Measurements from ENCODE around the gene VSTM1. TPM values are rescaled to one million over a fixed set of nuclear protein-coding genes. Genes with fewer than 3 reads are reported as not detected.

VSTM1 gene
- total RNA-seq, 1 donor from 2014 or later = not detected

DNA sequence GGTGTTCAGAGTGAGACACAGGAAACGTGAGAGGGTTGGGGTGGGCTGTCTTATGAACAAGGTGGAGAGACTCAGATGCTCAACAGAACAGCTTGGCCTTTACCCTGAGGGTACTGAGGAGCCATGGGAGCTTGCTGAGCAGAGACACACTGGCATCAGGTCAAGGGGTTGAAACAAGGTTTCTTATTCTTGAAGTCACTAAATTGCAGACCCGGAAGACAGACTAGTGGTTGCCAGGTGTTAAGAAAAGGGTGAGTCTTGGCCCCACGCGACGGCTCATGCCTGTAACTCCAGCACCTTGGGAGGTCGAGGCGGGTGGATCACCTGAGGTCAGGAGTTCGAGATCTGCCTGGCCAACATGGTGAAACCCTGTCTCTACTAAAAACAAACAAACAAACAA lies 49.8 kb downstream of the VSTM1 start:
- intact Hi-C loops (cut with micrococcal nuclease) = no loop called here

DNA sequence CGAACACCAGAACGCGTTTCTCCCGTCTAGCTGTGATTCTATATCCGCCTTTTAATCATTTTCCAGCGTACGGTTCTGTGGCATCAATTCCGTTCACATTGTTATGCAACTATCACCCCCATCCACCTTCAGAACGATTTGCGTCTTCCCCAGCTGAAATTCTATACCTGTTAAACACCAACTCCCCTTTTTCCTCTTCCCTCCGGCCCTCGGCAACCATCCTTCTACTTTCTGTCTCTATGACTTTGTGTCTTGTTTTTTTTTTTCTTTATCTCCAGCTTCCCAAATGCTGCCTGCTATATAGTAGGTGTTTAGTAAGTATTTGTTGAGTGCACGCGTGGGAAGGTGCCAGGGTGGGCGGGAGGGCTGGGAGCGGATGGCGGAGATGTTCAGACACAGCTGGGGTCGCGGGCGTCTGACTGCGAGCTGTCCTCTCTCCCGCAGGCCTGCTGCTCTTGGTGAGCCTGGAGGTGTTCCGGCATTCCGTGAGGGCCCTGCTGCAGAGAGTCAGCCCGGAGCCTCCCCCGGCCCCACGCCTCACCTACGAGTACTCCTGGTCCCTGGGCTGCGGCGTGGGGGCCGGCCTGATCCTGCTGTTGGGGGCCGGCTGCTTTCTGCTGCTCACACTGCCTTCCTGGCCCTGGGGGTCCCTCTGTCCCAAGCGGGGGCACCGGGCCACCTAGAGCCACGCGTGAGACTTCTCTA lies 52.0 kb downstream of the VSTM1 start:
- intact Hi-C loops (cut with micrococcal nuclease) = no loop called here

DNA sequence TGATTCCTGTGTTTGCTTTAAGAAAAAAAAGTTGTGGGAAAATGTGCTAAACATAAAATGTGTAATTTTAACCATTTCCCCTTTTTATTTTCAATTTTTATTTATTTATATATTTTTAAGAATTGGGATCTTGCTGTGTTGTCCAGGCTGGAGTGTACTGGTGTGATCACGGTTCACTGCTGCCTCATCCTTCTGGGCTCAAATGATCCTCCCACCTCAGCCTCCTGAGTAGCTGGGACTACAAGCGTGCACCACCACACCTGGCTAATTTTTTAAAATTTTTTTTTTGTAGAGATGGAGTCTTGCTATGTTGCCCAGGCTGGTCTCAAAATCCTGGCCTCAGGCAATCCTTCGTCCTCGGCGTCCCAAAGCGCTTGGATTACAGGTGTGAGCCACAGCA lies 53.2 kb downstream of the VSTM1 start:
- intact Hi-C loops (cut with micrococcal nuclease) = no loop called here

DNA sequence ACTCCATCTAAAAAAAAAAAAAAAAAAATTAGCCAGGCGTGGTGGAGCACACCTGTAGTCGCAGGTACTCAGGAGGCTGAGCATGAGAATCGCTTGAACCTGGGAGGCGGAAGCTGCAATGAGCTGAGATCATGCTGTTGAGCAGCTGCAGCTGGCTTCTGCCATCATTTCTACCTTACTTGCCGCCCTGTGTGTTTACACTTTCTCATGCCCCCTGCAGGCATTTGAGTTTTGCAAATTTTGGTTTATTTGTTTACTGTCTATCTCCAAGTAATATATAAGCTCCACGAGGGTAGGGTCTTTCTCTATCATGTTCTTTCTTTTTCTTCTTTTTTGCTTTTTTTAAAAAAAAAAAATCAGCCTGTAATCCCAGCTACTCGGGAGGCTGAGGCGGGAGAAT lies 54.3 kb downstream of the VSTM1 start:
- intact Hi-C loops (cut with micrococcal nuclease) = no loop called here

DNA sequence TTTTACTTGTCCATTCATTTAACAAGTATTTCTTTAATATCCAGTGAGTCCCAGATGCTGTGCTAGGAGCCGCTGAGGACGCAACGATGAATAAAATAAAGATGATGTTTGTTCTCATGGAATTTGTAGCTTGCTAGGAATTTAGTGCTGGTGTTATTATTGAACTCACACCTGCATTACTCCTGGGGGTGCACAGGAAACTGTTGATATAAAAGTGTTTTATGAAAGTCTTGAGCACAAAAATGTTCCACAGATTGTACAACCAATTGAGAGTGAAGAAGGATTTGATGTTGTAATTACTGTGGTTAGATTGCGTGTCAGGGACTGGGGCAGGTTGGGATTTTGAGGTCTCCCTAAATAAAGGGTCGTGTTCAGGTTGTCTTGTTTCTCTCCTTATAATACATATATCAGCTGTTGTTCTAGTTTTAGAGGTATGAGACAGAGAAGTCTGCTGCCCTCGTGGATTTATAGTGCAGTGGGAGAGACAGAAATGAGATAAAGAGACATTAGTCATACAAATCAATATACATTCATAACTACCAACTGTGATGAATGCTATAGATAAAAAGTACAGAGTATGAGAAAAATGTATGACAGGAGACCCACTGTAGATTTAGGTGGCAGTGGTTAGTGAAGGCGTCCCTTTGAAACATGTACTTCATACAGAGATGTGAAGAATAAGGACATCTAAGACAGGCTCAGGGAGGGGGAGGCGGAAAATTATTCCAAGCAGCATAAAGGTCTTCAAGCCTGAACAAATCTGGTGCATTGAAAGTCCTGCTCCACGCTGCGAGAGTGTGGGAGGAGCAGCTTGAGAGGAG lies 61.0 kb downstream of the VSTM1 start:
- intact Hi-C loops (cut with micrococcal nuclease) = no loop called here

DNA sequence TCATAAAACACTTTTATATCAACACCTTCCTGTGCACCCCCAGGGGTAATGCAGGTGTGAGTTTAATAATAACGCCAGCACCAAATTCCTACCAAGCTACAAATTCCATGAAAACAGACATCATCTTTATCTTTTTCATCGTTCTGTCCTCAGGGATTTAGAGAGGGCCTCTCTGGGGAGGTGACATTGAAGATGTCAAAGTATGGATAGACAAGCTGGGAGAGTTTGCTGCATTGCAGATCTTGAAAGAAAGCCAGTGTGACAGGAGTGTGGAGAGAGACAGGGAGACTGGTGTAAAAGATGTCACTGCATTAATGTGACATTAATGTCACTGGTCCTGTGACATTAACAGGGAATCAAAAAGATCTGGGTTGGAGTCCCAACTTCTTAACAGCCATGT lies 62.2 kb downstream of the VSTM1 start:
- intact Hi-C loops (cut with micrococcal nuclease) = no loop called here

DNA sequence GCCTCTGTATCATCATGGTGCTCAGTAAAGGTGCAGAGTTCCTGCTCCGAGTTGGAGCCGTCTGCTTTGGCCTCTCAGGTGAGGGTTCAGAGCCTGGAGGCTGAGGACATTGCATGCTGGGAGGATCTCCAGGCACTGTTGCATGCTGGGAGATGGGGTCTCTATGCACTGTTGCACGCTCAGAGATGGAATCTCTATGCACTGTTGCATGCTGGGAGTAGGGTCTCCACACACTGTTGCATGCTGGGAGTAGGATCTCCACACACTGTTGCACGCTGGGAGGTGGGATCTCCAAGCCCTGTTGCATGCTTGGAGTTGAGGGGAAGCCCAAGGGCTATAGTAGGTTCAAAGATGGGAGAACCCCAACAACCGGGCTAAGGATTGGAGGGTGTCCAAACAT lies 64.0 kb downstream of the VSTM1 start:
- intact Hi-C loops (cut with micrococcal nuclease) = no loop called here

DNA sequence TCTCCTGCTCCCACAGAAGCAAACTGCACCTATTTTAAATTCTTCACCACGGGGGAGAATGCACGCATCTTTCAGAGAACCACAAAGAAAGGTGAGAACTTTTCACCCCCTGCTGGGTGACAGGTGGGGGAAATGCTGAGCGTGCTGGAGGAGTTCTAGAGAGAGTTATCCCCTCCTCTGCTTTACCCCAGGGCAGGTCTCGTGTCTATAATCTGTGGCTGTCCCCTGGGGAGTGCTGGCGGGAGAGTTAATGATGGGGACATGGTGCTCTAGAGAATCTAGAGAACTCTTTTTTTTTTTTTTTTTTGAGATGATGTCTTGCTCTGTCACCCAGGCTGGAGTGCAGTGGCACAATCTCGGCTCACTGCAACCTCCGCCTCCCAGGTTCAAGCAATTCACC lies 65.5 kb downstream of the VSTM1 start:
- intact Hi-C loops (cut with micrococcal nuclease) = no loop called here

DNA sequence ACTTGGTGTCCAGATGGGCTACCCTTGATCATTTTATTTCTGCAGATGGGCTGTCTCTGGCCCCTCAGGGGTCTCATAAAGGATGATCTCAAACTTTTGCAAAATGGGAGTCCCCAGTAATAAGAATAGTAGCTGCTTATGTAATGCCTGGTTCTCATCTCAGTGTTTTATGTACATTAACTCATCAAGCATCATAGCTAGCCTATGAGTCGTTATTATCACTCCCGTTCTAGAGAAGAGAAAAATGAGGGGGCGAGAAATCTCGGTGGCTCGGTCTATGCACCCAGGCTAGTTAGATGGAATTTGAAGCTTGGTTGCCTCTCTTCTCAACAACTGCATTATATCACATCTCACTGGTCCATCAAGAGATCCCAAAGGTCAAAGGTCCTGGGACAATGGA lies 68.9 kb downstream of the VSTM1 start:
- intact Hi-C loops (cut with micrococcal nuclease) = no loop called here

DNA sequence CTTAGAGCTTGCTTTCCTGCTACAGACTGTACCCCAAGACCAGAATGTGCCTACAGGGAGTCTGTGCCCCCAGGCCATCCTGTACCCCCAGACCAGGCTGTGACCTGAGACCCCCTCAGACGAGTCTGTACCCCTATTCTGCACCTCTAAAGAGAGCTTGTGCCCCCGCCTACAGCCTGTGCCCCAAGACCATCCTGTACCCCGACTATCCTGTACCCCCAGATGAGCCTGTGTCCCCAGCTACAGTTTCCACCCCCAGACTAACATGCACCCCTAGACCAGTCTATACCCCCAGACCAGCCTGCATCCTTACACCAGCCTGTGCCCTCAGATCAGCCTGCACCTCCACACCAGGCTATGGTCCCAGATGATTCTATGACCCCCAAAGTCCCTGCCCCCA lies 70.2 kb downstream of the VSTM1 start:
- intact Hi-C loops (cut with micrococcal nuclease) = no loop called here

DNA sequence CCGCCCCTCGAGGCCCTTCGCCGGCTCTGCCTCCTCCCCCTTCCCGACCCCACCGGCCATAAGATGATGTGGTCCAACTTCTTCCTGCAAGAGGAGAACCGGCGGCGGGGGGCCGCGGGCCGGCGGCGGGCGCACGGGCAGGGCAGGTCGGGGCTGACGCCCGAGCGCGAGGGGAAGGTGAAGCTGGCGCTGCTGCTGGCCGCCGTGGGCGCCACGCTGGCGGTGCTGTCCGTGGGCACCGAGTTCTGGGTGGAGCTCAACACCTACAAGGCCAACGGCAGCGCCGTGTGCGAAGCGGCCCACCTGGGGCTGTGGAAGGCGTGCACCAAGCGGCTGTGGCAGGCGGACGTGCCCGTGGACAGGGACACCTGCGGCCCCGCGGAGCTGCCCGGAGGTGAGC lies 70.9 kb downstream of the VSTM1 start:
- intact Hi-C loops (cut with micrococcal nuclease) = no loop called here

DNA sequence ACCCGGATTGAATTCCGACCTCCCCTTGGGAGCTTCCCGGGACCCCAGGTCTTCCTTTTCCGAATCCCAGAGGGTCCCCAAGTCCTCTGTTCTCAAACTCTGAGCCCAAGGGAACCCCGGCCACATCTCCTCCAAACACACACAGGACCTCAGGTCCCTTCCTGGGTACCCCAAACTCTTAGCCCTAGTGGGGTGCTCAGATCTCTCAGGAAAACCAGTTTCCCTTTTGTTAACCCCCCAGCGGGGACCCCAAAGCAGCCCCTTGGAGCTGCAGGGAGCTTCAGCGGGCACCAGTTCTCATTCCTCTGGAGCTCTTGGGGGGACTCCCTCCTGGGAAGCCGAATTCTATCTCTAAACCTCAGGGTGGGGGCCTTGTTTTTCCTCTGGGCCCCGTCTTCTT lies 71.5 kb downstream of the VSTM1 start:
- intact Hi-C loops (cut with micrococcal nuclease) = no loop called here

DNA sequence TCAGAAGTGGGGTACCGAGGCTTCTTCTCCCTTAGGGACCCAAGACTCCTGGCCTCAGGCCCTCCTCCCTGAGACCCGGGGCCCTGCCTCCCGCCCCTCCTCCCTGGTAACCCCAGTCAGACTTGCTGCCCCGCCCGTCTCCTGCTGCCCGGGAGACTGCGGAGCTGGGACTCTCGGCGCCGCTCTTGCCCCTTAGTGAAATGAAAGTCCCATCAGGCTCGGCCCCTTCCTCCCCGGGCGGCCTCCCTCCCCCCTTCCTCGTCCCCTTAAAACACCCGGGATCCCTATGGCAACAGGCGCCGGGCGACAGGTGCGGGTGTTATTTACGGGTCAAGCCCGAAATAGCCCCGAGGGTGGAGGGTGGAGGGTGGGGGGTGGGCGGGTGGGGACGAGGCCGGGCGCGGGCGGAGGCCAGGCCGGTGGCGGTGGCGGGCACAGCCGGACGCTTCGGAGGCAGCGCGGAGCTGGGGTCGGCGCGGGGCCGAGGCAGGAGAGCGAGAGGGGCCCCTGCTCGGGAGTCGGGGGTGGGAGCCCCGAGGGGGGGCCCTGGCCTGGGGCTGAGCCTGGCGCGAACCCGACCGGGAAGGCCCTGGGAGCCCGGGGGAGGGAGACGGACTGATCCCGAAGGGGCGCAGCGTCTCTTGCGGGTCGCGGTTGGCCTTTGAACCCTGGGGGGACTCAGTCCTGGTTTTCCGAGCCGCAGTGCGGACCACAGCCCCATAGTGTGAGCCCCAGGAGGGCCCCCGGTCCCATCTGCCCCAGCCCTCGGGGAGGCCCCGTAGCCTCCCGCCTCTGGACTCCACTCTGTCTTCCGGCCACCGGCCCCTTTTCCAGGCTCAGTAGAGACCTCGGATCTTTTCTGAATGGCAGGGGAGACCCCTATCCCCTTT lies 72.2 kb downstream of the VSTM1 start, which contains the start of gene CACNG6:
Gene CACNG6 (plus strand): TSS at position 414 of the 890 bp plus-strand sequence. CDS start 1,241 bp downstream, outside the sequence.
- intact Hi-C loops (cut with micrococcal nuclease) = no loop called here

Other genes starting within 250 kb of the VSTM1 start
- not detected in 2 replicates for gene NLRP12, start 239.6 kb downstream of the VSTM1 start, total RNA-seq
- gene MYADM, start 196.0 kb downstream of the VSTM1 start, total RNA-seq = 122 and 124 TPM in 2 replicates
- gene PRKCG, start 181.7 kb downstream of the VSTM1 start, total RNA-seq = 0.50 TPM in 1 of 2 replicates, not detected in the other
- not detected in 2 replicates for gene CACNG7, start 154.6 kb downstream of the VSTM1 start, total RNA-seq
- gene CACNG8, start 101.0 kb downstream of the VSTM1 start, total RNA-seq = not detected in 2 replicates
- not detected in 2 replicates for gene CACNG6, start 72.3 kb downstream of the VSTM1 start, total RNA-seq
- not detected in 2 replicates for gene TARM1, start 17.5 kb upstream of the VSTM1 start, total RNA-seq
- gene OSCAR, start 36.9 kb upstream of the VSTM1 start, total RNA-seq = 0.14 TPM in 1 of 2 replicates, not detected in the other
- 109 and 114 TPM in 2 replicates for gene NDUFA3, start 39.0 kb upstream of the VSTM1 start, total RNA-seq
- 32.0 and 38.2 TPM in 2 replicates for gene TFPT, start 51.8 kb upstream of the VSTM1 start, total RNA-seq
- gene PRPF31, start 51.9 kb upstream of the VSTM1 start, total RNA-seq = 71.3 and 75.9 TPM in 2 replicates
- 61.0 and 61.1 TPM in 2 replicates for gene CNOT3, start 73.9 kb upstream of the VSTM1 start, total RNA-seq
- gene LENG1, start 95.8 kb upstream of the VSTM1 start, total RNA-seq = 6.4 and 7.0 TPM in 2 replicates
- gene TMC4, start 109.3 kb upstream of the VSTM1 start, total RNA-seq = 3.5 and 3.9 TPM in 2 replicates
- 107 and 115 TPM in 2 replicates for gene MBOAT7, start 125.7 kb upstream of the VSTM1 start, total RNA-seq
- gene TSEN34, start 127.4 kb upstream of the VSTM1 start, total RNA-seq = 7.3 and 8.9 TPM in 2 replicates
- 1,209 and 1,241 TPM in 2 replicates for gene RPS9, start 137.0 kb upstream of the VSTM1 start, total RNA-seq
- 0.14 and 0.61 TPM in 2 replicates for gene LILRB3, start 159.1 kb upstream of the VSTM1 start, total RNA-seq
- 0.20 TPM in 1 of 2 replicates, not detected in the other for gene LILRA6, start 178.9 kb upstream of the VSTM1 start, total RNA-seq
- gene LILRB5, start 193.4 kb upstream of the VSTM1 start, total RNA-seq = not detected in 2 replicates
- not detected in 2 replicates for gene LILRB2, start 217.2 kb upstream of the VSTM1 start, total RNA-seq
- gene LILRA5, start 249.3 kb upstream of the VSTM1 start, total RNA-seq = not detected in 2 replicates